Measurements from ENCODE around the gene CENPU. TPM values are rescaled to one million over a fixed set of nuclear protein-coding genes. Genes with fewer than 3 reads are reported as not detected.

CENPU gene
- total and polyA plus RNA-seq, 2 of the 13 experiments (the other 11 are each of a cell fraction or from before 2014, with no cell fraction given): 11.7 to 35.8 TPM

GRCh38 chr4:184712322-184712721 is 21.6 kb downstream of the CENPU start:
- no peak for DNase-seq (ENCODE audit: low spot score)
- CTCF ChIA-PET (ENCODE audit: low intra/inter-chr PET ratio, low total read pairs): no interaction called here
- Histone ChIP-seq H3K9me3 (ENCODE audit: low read length) (no peaks in the 10 kb centered on the region), H3K27ac (ENCODE audit: extremely low read length, insufficient read depth, low read length) (no peak overlapping the region), H3K9ac (ENCODE audit: insufficient read depth, low read depth, low read length) (no peak overlapping the region), H3K4me2 (ENCODE audit: low read depth, low read length) (no peak overlapping the region), H3K4me1 (ENCODE audit: insufficient read depth, low read length) (no peaks in the 10 kb centered on the region), H4K20me1 (ENCODE audit: insufficient read depth, low read length) (no peaks in the 10 kb centered on the region), H3K4me3 (replicated peaks in 1 of 3; ENCODE audit: insufficient read depth in 1 of 3, low read depth in 2 of 3, low read length in 3 of 3) (no peak overlapping the region), H3K27me3 (ENCODE audit: control insufficient read depth in 1 of 2, insufficient read depth in 2 of 2, low read length in 2 of 2) (no peaks in the 10 kb centered on the region), H2AFZ (ENCODE audit: low read length) (no peak overlapping the region), H3K79me2 (ENCODE audit: insufficient read depth, low read length) (no peaks in the 10 kb centered on the region), H3K36me3 (replicated peaks in 1 of 2; ENCODE audit: control insufficient read depth in 1 of 2, insufficient read depth in 2 of 2, low read length in 2 of 2) (peaks cover 6 to 46% of the 10 kb centered on the region in 2 experiments)
- no peak for FAIRE-seq
- POLR2A ChIA-PET: no interaction called here
- BruUV-seq (replicated peaks): no TSS peak
- in situ Hi-C loops (cut with HindIII; ENCODE audit: extremely low pct_ligation_motif_present, low pct_unique_long_range_greater_than_20kb) (no loop called here), intact Hi-C loops (cut with micrococcal nuclease; ENCODE audit: unreplicated experiment) (no loop called here)
- TF ChIP-seq ZNF660 (CRISPR knock-in tag; IDR thresholded peaks at IDR 0.05; ENCODE audit: borderline replicate concordance, low read depth): no peak
- TF ChIP-seq SKI (IDR thresholded peaks at IDR 0.05; ENCODE audit: partially characterized antibody): no peak
- no peak for TF ChIP-seq MTF2 (CRISPR knock-in tag; IDR thresholded peaks at IDR 0.05; ENCODE audit: borderline replicate concordance)
- TF ChIP-seq SNAI1 (CRISPR knock-in tag; IDR thresholded peaks at IDR 0.05; ENCODE audit: borderline replicate concordance): no peak
- no peak for TF ChIP-seq ZNF800 (CRISPR knock-in tag; IDR thresholded peaks at IDR 0.05)
- no peak for TF ChIP-seq BCL3 (CRISPR knock-in tag; IDR thresholded peaks at IDR 0.05)
- no peak for TF ChIP-seq ZNF256 (CRISPR knock-in tag; conservative IDR thresholded peaks at IDR 0.05)
- TF ChIP-seq ZNF205 (CRISPR knock-in tag; IDR thresholded peaks at IDR 0.05): no peak
- TF ChIP-seq GFI1 (CRISPR knock-in tag; IDR thresholded peaks at IDR 0.05; ENCODE audit: borderline replicate concordance): no peak
- TF ChIP-seq ZBED4 (CRISPR knock-in tag; IDR thresholded peaks at IDR 0.05; ENCODE audit: borderline replicate concordance): no peak
- no peak for TF ChIP-seq SPEN (CRISPR knock-in tag; IDR thresholded peaks at IDR 0.05; ENCODE audit: low read depth)
- no peak for TF ChIP-seq BRF2 (CRISPR knock-in tag; IDR thresholded peaks at IDR 0.05)
- no peak for TF ChIP-seq PITX1 (CRISPR knock-in tag; IDR thresholded peaks at IDR 0.05)
- TF ChIP-seq PHF8 (CRISPR knock-in tag; IDR thresholded peaks at IDR 0.05): no peak
- no peak for TF ChIP-seq HCFC1 (IDR thresholded peaks at IDR 0.05; ENCODE audit: low read depth, low read length)
- TF ChIP-seq MATR3 (CRISPR knock-in tag; IDR thresholded peaks at IDR 0.05): no peak
- no peak for TF ChIP-seq EP300 (IDR thresholded peaks at IDR 0.05; ENCODE audit: low read depth in 2 of 2, low read length in 2 of 2)
- TF ChIP-seq EP300 (CRISPR knock-in tag; IDR thresholded peaks at IDR 0.05; ENCODE audit: borderline replicate concordance): no peak
- no peak for ATAC-seq
